Endometrial microvascular endothelial cells (primary cell): ENCODE data around the gene BACE2. TPM values are rescaled to one million over a fixed set of nuclear protein-coding genes. Genes with fewer than 3 reads are reported as not detected.
"Not testable (repeated sequence)": the region's sequence is repeated elsewhere in the genome, so short reads cannot be mapped to it uniquely, and the experiment has no call there.

Source experiments
- in situ Hi-C: cut with HindIII; loops from 2 replicates; pipeline ENCODE4 v1.10.0; 2017; ENCODE audit warnings: low sequenced_read_pairs, low pct_unique_long_range_greater_than_20kb; ENCODE audit errors: inconsistent ontology term
- total RNA-seq: library from RNA; depleted of rRNA; stranded (reverse); fragments of >200 nt; gene quantifications from one replicate; pipeline ENCODE4 v1.2.3, GENCODE V29; 2015; ENCODE audit errors: inconsistent ontology term

BACE2 gene
- total RNA-seq, 1 donor from 2014 or later: 120 TPM

GRCh38 chr21:41294548-41295231, 126.7 kb downstream of the BACE2 start:
- in situ Hi-C loops: no loop called here

- in situ Hi-C loops: no loop called here
Measured at GRCh38 chr21:41295721-41296254, 127.8 kb downstream of the BACE2 start.

DNA sequence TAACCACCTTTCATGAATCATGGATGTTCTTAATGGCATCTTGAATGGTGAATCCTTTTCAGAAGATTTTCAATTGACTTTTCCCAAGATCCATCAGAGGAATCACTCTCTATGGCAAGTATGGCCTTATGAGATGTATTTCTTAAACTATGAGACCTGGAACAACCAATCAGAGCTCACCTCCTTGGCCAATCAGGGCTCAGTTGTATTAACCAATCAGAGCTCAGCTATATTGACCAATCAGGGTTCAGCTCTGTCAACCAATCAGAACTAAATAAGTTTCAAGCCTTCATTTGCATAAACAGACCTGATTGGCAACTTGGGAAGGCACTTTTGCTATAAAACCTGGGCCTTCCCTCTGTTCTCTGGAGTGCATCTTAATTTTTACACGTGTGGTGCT, 135.0 kb downstream of the BACE2 start:
- in situ Hi-C loops: no loop called here

GRCh38 chr21:41304068-41304720, 136.2 kb downstream of the BACE2 start:
- in situ Hi-C loops: no loop called here

- in situ Hi-C loops: no loop called here
Measured at GRCh38 chr21:41307219-41307618, 139.3 kb downstream of the BACE2 start.

- in situ Hi-C loops: not testable (repeated sequence)
Measured at GRCh38 chr21:41313285-41314164, 145.6 kb downstream of the BACE2 start.

- in situ Hi-C loops: no loop called here
Measured at GRCh38 chr21:41315726-41316125, 147.8 kb downstream of the BACE2 start.

GRCh38 chr21:41316200-41317062, 148.5 kb downstream of the BACE2 start, which contains the start of gene FAM3B:
TSS of gene FAM3B (plus strand) at chr21:41316801. CDS start at chr21:41316880, 79 bp downstream.
- in situ Hi-C loops: no loop called here

DNA sequence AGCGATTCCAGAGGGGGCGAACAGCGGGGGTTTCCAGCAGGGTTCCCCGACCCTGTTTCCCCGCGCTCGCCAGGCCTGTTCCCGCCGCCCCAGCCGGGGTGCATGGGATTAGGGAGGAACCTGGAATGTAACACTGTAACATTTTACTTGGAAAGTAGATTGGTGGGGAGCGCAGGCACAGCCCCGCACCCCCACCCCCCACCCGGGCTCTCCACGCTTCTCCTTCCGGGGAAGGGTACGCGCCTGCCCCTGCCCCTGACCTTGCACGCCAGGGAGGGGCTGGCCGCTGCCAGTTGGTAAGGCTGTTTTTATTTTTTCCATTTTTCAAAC, 149.1 kb downstream of the BACE2 start:
- in situ Hi-C loops: no loop called here

- in situ Hi-C loops: no loop called here
Measured at GRCh38 chr21:41317458-41317857, 149.5 kb downstream of the BACE2 start.

DNA sequence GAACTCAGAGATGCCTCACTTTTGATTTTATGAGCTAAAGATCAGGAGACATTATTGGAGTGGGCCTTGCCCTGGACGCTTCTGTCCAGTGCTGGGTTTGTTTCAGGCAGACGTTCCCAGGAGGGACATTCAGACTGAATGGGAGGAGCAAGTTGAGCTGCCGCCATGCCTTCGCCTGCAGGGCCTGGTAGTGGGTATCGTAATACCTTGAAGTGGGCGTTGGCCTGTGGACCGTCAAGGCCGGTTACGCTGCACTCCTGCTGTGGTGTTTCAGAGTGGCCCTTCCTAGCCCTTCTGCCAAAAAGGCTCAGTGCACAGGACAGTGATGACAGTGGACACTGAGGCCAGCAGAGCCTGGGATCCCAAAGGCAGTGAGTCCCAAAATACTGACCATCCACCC, 150.3 kb downstream of the BACE2 start:
- in situ Hi-C loops: no loop called here

DNA sequence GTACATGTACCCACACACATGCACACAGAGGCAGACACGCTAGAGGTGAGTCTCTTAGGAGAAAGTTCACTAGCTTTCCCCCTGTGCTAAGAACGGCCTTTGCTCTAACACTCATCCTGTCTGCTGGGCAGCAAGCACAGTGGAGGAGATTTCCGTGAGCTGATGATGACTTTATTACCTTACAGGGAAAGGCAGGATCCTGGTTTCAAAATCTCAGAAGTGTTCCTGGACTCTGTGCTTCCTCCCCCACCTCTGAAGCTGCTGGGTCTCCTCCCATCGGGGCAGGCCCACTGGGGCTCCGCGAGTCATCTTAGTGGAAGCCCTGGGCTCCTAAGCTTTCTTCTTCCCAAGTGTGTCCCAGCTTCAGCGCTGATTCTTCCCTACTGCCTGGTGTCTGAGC, 151.3 kb downstream of the BACE2 start:
- in situ Hi-C loops: no loop called here

GRCh38 chr21:41321211-41321907, 153.4 kb downstream of the BACE2 start:
- in situ Hi-C loops: no loop called here

DNA sequence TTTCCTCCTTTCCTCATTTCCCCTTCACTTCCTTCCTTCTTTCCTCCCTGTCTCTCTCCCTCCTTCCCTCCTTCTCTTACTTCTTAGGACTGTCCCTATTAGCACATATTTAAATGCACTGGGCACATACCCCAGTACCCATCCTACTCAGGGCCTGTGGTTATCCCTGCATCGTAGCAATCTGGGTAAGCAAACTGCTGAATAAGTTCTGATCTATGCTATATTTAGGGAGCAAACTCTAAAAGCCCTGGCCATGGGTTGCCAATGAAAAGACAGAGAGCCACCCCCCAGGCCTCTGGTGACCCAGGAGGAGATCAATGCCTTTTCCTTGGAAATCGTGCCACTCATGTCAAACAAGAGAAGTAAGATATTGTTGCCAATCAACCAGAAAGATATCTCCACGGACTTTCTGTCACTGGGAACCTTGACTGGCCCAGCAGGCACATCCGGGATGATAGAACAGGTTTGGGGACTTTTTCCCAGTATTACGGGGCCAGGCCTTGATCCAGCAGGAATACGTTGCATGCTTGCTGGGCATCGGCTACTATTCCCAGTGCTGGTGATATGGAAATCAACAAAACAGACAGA, 154.0 kb downstream of the BACE2 start:
- in situ Hi-C loops: no loop called here

DNA sequence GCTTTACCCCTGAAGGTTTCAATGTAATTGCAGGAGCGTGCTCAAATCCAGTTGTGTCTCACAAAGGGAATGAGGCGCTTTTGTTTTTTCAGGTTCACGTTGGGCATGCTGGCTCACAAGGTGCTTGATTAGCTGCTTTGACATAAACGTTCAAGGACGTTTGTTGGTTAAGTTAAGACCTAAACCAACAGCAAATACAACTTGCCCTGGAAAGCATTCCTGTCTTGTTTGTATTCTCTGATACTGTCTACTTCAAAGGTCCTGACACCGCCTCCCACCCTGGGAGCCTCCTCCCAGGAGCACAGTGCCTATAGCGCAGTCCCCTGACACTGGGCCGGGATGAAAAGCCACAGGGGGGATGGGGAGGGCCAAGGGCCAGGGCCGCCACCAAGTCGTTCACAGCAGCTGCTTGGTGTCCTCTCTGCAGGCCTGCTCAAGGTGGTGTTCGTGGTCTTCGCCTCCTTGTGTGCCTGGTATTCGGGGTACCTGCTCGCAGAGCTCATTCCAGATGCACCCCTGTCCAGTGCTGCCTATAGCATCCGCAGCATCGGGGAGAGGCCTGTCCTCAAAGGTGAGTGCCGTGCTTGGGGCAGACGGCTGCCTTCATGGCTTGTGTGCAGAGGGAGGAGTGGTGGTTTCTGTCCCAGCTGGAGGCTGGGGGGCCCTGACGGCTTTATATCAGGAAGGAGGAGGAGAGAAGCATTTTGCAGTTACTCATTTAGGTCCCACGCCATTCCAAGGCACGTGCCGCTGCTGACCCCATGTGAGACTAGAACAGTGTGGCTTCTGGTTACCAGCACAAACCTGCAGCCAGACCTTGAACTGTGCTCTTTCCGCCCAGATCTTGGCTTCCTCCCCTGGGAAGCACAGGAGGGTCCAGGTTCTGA, 154.8 kb downstream of the BACE2 start:
- in situ Hi-C loops: no loop called here

- in situ Hi-C loops: no loop called here
Measured at GRCh38 chr21:41325138-41325912, 157.4 kb downstream of the BACE2 start.
